GM18511 (cell line): ENCODE data around the gene OCEL1.

Source experiments
- ATAC-seq: cut with Tn5 transposase; IDR thresholded peaks from one replicate; pipeline ENCODE4 v1.9.1; 2021; ENCODE audit warnings: mild to moderate bottlenecking, moderate library complexity; ENCODE audit not compliant: unreplicated experiment

The OCEL1 gene

DNA sequence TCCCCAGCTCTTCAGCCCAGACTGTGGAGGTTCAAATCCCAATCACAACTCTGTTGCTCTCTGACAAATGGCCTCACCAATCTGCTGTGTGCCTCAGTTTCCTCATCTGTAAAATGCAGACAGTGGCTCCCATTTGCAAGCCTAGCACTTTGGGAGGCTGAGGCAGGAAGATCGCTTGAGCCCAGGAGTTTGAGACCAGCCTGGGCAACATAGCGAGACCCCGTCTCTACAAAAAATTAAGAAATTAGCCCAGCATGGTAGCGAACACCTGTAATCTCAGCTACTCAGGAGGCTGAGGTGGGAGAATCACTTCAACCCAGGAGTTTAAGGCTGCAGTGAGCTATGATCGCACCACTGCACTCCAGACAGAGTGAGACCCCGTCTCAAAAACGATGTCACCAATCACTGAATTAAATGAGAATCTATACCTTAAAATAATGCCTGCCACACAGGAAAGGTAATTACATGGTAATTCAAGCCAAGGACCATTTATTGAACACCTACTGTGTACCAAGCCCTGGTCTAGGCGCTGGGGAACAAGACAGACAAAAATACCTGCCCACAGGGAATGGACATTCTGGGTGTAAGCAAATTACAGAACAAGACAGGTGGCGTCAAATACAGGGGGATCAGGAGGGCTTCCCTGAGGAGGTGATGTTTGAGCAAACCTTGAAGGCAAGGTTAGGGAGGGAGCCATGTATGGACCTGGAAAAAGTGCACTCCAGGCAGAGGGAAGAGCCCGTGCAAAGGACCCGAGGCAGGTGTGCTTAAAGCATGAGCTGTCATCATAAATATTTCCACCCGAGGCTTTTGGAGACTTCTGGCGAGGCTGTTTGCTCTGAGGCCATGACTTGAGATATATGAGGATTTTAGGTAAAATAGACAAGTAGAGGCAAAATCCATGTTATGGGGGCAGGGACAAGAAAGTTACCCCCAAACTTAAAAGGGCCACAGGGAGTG is 12.0 kb downstream of the OCEL1 start:
- no peak for ATAC-seq

DNA sequence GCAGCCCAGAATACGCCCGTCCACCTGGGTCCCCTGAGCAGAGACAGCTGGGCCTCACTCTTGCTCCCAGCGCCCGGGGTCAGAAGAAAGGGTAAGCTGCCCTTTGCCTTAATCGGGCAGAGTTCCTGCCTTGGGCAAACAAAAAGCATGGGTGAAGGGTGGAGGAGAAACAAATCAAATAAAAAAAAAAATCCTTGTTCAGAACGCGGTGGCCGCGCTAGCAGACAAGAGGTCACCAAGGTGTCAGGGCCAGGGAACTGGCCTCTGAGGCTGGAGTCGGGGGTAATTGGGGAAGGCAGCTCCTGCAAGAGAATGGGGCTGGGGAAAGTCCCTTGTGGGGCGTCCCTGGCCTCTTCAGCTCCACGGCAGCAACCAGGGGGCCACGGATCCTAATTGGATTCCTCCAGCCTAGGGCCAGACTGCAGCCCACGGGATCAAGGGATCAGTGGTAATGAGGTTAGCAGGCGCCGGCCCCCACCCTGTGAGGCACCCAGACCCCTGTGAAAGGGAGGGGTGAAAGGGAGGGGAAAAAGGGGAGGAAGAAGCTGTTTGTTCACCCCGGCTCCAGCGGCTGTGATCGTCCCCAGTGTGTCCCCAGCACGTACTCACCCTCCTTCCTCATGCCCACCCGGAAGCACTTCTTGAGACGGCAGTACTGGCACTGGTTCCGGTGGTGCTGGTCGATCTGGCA is 14.2 kb downstream of the OCEL1 start:
- ATAC-seq, result no peak

DNA sequence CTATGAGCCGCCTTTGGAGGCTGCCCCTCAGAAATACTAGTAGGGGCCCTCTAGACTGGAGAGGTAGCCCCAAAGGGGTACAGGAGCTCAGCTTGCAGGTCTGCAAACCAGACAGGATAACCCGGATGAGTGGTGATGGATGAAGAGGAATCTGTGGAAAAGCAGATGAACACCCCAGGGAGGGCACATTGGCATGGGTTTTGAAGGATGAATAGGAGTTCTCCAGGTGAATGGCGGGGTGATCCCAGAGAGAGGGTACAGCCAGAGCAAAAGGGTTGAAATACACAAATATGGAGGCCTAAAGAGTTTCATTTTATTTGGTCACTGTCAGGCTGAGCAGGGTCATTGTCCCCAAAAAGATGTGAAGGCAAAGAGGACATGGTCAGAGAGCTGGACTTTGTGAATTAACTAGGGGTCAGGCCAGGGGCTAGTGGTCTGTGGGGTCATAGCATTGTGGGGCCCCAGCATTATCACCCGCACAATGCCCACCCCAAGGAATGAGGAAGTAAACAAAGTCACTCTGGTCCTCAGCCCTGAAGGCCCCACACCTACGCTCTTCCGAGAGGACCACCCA is 14.9 kb downstream of the OCEL1 start:
- ATAC-seq, result no peak

DNA sequence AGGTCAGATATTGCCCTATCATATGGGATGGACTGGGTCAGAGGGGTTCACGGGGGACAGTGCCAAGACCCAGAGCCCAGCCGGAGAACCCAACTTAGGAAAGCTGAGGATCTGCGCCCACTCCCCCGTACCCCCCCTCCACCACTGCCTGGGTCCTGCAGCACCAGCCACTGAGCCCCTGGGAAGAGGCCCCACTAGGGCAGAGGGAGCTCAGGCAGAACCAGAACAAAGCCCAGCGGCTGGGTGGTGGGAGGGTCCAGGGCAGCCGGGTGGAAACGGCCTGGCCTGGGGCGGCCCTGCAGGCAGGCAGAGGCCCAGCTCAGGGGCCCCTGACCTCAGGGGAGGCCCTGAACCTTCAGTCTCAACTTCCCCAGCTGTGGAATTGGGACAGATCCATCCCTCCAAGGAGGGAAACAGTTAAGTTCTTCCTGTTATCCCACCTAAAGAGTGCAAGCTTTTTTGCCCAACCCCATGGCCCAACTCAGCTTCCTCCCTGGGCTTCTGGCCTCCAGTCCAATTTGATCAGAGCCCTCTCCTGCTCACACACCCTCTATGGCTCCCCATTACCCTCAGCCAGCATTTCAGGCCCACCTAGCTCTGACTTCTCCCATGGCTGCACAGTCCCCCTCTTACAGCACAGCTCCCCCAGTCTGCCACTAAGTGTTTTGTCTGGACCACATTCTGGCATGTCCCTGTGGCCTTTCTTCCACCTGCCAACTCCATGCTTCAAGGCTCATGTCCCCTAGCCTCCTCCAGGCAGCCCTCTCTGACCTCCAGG is 16.6 kb downstream of the OCEL1 start:
- no peak for ATAC-seq

DNA sequence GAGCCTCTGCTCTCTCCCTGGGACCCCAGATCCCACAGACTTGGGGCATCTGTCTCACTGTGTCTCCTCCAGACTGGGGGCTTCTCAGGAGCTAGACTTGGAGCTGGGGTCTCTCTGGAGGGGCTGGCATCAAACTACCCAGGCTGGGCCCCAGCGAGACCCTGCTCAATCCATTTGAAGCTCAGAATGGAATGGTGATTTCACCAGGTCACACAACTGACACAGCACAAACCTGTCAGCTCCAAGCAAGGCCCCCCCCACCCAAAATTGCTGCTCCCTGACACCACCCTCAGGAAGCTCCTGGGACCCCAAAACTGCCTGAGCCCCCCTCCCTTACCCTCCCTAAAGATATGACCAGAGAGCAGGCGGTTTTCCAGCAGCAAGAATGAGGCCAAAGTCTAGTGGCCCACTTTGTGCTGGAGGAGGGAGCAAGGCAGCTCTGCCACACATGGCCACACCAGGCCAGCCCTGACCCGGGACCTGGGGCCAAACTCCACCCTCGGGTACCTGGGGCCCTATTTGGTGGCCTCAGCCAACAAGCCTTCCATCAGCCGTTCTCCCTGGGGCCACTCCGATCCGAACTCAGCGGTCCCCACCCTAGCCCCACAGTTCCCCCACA is 17.3 kb downstream of the OCEL1 start:
- no peak for ATAC-seq

DNA sequence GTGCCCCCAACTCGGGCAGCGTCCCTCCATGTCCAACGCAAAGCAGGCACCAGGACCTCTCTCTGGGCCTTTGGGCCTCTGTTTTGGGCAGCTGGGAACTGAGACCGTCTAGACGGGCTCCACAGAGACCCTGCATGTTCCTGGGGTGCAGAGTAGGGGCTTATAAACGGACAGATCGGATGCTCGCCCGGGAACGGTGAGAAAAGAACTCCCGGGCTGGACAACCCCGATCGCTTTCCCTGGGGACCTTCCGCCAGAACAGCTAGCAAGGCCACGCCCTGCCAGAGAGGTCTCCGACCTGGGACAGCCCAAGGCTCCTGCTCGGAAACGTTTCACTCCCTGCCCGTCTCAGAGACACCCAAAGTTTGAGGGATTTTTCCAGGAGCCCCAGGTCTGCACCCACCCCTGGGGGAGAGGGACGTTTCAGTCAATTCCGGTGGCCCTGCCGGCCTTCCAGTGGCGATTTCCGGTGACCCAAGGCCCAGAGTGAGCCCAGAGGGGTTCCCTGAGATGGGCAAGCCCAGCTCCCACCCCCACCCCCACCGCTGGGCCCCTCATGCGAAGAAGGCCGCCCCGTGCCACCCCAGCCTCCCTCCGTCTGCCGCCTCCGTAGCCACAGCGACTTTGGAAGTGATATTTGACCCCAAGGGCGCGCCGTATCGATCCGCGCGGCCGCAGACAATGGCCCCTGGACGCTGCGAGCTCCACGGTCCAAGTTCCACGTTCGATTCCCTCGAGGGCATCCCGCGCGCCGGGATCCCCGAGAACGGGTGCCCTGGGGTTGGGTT is 18.0 kb downstream of the OCEL1 start:
- ATAC-seq, result no peak

DNA sequence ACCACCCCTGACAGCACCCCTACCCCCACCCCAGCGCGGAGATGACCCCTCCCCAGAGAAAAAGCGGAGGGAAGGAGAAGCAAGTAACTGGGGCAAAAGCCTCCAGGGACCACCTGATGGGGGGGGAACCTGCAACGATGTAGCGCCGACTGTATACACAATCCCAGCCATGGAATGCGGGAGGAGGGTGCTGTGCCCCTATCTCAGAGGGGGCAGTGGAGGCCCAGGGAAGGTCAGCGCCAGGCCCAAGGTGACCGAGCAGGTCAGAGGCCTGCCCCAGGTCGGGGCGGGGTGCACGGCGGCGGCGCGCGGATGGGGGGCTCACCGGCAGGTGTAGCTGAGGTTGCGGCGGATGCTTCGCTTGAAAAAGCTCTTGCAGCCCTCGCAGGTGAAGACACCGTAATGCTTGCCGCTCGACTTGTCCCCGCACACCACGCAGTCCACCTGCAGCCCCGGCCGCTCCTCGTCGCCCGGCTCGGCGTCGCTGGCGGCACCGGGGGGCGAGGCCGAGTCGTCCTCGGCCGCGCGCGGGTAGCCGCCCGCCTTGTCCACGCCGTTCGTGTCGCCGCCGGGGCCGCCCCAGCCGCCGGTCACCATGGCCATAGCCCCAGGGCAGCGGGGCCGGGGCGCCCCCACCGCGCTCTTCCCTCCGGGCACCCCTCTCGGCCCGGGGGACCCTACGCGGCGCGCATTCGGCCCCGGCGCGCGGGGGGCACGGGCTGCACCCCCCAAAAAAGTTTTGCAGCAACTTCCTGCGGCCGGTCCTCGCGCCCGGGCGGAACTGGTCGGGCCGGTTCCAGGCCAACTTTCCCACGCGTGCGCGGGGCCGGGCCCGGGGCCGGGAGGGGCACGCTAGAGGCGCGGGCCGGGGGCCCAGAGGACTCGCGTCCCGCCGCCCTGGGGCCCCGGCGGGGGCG is 18.9 kb downstream of the OCEL1 start:
- peak; percentile 22 for ATAC-seq

DNA sequence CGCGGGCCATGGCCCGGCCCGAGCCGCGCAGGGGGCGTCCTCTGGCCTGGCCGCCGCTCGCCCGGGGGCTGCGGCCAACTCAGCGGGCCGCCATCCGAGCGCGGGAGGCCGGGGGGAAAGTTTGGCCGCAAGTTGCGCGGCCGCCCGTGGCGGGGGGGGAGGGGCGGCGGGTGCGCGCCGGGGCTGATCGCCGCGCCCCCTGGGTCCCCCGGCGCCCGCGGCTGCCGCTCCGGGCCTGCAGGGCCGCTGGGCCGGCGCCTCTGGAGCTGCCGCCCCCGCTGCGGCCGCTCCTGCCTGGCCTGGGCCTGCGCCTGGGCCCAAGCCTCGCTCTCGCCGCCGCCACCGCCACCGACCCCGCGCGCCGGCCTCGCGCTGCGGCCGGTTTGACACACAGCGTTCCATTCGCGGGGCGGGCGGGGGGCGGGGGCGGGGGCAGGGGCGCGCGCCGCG is 19.5 kb downstream of the OCEL1 start, which contains the start of gene NR2F6:
NR2F6 (minus strand) TSS at position 385 of the 450 bp plus-strand sequence. CDS start 699 bp downstream, outside the sequence.
- ATAC-seq, result peak; percentile 21

DNA sequence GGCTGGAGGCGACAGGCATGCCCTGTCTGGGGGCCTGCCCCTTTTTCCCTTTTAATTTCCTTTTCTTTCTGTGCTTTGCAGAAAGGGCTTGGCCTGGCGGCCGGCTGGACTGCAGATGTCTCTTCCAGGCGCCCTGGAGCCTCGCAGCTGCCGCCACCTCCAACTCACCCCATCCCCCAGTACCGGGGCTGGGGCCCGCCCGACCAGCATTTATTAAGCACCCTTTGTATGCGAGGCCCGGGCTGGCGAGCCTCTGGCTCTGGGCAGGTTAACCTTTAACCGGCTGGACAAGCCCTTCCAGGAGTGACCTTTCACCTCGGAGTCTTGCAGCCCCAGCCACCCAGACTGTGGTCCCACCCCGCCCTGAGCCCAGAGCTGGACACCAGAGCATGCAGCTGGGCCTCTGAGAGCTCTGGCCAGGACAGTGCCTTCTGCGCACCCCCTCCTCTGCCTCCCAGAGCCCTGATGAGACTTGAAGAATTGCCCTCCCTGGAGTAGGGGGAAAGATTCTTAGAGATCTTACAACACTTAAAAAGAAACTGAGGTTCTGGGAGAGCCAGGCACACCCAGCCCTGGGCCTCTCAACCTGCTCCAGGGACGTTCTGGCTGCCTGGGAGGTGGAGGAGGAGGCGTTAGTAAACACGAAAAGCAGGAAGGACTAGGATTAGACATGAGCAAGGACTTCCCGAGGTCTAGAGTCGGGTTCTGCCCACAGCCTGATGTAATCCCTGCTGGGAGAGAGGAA is 20.8 kb downstream of the OCEL1 start:
- no peak for ATAC-seq

DNA sequence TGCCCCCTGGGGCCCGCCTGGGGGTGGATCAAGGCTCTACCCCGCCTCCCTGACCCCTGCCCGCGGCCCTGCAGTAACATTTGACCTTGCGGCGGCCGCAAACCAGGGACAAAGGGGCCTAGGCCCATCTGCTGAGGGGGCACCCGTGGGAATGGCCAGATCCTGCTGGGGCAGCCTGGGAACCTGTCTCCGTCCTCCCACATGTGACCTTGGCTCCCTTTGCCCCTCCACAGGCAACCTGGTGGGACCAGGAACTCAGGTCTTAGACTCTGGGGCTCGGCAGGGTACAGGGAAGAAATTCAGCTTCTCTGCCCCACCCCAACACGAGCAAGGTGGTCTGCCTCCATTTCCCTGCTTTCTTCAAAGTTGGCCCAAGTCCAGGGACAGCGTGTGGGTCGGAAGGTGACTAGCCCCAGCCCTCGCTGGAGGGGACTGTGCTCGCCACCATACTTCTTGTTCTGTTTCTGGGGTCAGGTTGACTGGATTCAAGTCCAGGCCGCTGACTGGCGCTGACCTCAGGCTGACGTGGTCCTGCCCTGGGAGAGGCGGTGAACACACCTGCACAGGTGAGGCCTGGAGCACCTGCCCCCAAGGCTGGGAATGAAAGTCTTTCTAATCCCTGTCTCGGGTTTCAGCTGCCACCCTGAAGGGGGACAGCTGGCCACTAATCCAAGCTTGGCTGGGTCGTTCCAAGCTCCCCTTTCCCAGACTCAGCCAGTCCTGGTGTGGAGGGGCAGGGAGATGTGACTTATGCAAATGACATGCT is 22.2 kb downstream of the OCEL1 start:
- ATAC-seq, result no peak

DNA sequence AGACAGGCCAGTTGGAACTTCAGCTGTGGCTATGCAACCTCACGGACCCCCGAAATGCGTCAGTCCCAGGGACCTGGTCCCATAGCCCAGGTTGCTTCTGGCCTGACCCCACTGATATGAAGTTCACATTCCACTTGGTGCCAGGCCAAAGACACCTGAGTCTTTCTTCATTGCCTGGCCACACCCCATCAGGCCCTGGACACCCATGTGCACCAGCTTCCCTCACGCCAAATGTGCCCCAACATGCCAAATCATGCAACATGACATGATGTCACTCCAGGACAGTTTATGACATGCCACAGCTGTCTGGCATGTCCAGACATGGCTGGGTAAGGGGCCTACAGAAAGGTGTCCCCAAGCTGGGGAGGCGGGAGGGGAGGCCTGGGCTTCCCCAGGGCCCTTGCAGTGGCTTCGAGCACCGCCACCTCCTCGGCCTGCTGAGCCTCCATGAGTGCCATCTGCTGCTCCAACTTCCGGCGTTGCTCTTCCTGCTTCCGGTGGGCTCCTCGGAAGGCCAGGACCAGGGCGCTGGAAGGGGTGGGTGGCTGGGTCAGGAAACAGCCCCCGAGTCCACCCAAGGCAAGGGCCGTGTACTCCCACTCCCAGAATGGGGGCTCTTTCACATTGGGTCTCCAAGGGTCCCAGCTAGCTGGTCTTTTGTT is 24.0 kb downstream of the OCEL1 start:
- no peak for ATAC-seq

DNA sequence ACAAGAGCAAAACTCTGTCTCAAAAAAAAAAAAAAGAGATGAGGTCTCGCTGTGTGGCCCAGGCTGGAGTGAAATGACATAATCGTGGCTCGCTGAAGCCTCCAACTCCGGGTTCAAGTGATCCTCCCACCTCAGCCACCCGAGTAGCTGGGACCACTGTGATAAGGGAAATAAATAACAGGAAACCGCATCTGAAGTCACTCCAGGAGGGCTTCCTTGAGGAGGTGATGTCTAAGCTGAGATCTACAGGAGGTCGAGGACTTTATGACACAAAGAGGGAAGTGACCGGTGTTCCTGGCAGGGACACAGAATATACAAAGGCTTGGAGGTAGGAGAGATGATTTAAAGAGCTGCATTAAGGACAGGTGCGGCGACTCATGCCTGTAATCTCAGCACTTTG is 28.6 kb downstream of the OCEL1 start:
- ATAC-seq, result no peak

DNA sequence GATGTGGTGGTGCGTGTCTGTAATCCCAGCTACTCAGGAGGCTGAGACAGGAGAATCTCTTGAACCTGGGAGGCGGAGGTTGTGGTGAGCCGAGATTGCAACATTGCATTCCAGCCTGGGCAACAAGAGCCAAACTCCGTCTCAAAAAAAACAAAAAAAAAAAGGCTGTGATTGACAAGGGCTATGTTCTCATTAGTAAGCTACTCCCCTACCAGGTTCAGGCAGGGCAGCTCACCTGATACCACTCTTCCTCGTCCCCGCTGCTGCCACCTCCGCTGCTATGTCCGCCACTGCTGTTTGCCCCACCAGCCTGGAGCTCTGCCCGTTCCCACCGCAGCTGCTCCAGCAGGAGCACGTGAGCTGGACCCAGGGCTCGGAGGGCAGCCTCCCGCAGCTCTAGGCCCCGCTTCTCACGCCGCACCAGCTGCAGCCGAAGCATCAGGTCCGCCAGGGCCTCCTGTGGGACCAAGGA is 29.2 kb downstream of the OCEL1 start:
- no peak for ATAC-seq

DNA sequence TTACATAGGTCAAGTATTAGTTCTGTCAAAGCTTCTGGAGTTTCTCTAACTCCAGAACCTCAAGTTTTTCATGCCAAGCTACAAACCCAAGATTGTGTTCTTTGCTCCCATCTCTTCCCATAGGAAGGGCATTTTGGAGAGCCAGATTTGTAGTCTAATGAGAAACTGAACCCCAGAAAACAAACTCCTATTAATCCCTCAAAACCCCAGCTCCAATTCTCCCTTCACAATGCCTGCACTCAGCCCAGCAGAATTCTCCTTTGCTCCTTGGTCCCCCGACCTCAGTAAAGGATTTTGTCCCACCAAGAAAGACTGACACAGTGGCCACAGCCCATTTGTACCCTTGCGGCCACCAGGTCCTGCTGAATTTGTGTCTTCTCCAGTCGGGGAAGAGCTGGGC is 30.1 kb downstream of the OCEL1 start:
- no peak for ATAC-seq

DNA sequence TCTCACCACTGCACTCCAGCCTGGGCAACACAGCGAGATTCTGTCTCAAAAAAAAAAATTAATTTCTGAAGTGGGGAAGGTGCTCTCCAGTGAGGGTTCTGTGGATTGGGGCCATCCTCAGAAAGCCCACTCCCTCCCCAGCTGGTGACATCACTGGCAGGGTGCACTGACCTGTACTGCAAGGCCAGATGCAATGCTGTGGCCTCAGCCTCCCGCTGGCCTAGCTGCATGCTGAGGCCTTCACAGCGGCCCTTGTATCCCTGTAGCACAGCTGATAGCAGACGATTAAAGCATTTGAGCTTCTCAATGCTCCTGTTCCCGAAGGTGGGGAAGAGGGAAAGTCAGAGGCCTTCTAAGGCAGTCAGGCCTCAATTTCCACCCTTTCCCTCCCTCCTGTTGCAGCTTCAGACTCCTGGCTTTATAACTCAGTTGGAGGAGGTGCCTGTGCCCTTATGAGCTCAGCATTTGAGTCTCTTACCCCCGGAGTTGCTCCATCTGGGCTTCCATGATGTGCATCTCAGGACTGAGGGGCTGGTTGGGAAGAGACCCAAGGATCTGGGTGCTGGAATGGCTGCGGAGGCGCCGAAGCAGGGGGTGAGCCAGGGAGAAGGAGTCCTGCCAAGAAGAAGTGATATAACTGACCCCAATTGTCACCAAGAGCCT is 33.2 kb downstream of the OCEL1 start:
- ATAC-seq, result no peak

DNA sequence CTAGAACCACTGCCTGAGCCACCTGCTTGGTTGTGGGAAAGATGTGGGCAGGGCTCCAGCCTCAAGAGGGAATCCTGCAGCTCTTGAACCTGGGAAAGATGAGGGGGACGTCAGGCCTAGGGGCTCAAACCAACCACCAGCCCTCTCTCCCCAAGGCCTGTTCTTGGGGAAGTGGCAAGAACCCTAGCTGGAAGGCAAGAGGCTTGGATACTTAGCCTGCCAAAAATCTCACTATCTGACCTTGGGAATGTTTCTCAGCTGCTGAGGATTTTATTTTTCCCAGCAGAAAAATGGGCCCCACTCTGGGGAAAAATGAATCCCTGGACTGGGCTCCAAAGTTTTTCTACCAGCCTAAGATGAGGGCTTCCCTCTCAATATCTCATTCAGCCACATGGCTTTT is 33.9 kb downstream of the OCEL1 start:
- no peak for ATAC-seq
